Hematopoietic multipotent progenitor cell treated with erythropoietin and hydrocortisone succinate and interleukin-3 and kit ligand, for 17 days (in vitro differentiated cells): ENCODE results near the gene HSPA1A.

Experiments used
- DNase-seq: peaks from one replicate; pipeline ENCODE4 v3.0.0-alpha.2; 2015; ENCODE audit warnings: low spot score

The HSPA1A gene

DNA sequence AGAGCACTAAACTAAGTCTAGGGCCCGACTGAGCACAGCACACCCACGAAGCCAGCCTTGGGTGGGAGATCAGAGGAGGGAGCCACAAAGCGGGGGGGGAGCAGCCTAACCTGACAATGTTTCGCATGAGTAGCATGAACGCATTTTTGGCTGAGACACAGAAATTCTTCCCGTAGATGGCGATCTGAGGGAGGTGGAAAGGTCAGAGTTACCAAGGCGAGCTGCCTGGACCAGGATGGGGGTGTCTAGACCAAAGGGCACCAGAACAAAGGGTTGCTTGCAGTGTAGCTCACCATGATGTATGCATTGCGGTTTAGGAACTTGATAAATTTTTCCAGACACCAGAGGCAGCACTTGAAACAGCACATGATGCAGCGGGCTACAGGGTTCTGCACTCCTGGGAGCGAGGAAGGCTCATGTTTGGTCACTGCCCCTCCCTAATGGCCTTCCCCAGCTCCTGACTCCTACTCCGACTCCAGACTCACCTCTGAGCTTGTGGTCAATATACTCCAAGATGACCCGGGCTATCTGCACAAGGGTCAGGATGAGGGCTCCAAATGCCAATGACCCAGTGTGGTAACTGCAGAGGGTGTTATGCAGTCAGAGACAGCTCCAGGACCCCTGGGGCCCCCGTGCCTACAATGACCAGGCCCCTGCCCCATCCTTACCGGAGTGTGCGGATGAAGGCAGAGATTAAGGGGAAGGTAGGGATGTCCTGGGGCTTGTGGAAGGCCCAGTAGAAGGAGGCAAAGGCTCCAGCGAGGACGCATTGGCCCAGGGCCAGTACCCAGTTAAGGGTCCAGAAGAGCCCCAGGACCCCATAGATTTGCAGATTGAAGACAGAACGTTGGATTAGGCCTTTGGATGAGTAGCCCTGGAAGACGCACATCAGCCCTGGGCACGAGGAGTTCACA lies 50.1 kb downstream of the HSPA1A start:
- DNase-seq: no peak
